Activated T-helper 1 cell treated with Interleukin-2 at 50 U/mL for 16 hours (primary cell): ENCODE data around the gene SLC9A2.

Experiments used
- DNase-seq: peaks from one replicate; pipeline ENCODE4 v3.0.0-alpha.2; 2020; ENCODE audit warnings: low read depth

SLC9A2 gene

DNA sequence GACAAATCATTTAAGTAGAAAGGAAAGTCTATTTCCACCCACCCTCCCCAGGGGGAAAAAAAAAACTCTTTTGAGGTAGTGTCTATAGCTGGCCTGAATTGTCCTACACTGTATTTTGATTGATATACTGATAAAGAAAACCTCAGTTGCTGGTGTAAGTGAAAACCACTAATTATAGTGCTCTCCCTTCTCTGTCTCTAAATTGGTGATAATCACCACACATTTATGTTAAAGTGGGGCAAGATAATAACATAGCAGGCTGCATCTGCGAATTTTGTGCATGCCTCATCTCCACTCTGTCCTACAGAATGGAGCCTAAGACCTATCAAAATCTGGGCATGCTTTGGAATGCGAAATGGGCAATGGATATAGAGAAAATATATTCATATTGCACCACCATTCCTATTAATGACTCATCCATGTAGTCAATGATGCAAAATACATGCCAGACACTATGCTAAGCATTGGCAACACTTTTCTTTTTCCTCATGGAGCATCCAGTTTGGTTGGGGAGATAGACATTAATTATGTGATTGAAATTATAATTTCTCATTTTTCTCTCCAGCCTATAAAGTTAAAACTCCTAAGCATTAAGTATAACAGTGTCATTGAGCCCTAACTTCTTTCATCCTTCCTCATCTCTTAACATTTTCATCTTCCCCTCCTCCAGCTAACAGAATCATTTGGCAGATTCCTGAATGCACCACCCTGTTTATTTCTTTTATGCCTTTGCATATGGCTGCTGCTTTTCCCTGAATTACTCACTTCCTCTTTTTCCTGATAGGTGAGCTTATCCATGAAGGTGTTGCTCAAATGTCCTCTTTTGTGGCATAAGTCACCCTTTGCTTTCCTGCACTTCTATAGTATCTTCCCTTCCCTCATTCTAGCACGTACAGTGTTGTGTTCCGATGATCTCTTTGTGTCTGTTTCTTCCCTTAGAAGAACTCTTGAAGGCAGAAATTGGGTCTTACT, 58.2 kb downstream of the SLC9A2 start:
- DNase-seq: no peak

DNA sequence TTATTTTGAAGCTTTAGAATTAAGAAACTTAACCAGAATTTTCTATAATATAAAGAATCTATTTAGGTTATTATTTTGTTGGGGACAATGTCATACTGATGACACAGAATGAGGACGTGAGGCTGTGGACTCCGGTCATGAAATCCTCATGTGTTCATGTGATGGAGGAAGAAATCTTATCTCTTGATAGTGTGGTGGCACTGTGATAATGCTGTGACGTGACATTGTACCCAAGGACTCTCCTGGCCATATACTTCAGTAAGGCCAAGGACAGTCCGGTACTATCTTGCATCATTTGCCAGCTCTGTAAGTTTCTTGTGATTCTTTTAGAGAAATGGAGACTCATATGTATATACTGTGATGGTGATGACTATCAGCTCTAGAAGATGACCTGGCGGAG, 59.1 kb downstream of the SLC9A2 start:
- DNase-seq: no peak

GRCh38 chr2:102686479-102687439, 67.4 kb downstream of the SLC9A2 start:
- DNase-seq: no peak

DNA sequence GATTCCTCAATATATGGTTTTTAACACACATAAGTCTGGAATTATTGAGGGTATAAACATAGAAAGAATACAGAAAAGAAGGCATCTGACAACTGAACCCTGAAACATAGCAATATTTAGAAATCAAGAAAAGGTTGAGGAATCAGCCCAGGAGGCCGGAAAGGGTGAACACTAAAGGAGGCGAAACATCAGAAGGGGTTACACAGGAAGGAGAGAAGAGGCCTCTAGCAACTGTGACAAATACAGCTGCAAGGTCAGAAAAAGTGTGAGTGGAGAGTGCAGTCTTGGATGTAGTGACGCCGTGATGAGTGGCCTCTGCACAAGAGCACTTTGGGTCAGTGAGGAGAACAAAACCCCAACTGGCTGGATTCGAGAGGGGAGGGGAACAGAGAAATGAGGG, 70.7 kb downstream of the SLC9A2 start:
- no peak for DNase-seq

DNA sequence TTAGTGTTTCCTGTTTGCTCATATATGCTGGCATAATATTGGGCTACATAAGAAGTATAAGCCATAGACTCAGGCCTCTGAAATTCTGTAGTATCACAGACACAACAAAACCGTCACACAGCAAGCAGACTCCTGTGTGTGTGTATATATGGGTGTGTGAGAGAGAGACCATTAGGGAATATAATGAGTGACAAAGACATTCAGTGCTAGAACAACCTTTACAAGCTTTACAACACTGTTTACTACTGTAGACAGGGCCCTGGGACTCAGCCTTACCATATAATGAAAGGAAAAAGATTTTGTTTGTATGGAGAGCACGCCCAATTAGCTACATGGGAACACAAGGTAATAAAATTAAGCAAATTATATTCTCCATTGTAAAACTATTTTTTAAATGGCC, 77.1 kb downstream of the SLC9A2 start:
- DNase-seq: no peak

GRCh38 chr2:102698369-102699111, 79.2 kb downstream of the SLC9A2 start:
- no peak for DNase-seq

DNA sequence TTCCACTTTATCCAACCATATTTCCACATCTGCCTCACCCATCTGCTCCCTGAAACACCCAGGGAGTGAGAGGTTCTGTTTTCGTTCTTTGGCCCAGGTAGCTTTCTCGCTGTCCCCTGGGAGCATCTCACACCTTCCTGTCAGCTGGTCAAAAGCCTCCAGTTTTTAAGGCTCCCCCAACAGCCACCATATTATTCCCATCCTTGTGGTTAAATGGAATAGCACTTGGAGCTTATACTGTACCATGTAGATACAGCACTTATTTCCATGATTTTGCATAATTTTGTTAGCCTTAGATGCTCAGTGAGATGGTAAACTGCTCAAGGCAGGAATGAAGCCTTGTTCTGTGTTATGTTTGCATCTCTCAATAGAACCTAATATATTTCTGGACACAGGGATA, 84.0 kb downstream of the SLC9A2 start:
- DNase-seq: no peak

- no peak for DNase-seq
These were observed 84.4 kb downstream of the SLC9A2 start for GRCh38 chr2:102703748-102704147.

- DNase-seq: no peak
These were observed 85.2 kb downstream of the SLC9A2 start for GRCh38 chr2:102704531-102704930.

DNA sequence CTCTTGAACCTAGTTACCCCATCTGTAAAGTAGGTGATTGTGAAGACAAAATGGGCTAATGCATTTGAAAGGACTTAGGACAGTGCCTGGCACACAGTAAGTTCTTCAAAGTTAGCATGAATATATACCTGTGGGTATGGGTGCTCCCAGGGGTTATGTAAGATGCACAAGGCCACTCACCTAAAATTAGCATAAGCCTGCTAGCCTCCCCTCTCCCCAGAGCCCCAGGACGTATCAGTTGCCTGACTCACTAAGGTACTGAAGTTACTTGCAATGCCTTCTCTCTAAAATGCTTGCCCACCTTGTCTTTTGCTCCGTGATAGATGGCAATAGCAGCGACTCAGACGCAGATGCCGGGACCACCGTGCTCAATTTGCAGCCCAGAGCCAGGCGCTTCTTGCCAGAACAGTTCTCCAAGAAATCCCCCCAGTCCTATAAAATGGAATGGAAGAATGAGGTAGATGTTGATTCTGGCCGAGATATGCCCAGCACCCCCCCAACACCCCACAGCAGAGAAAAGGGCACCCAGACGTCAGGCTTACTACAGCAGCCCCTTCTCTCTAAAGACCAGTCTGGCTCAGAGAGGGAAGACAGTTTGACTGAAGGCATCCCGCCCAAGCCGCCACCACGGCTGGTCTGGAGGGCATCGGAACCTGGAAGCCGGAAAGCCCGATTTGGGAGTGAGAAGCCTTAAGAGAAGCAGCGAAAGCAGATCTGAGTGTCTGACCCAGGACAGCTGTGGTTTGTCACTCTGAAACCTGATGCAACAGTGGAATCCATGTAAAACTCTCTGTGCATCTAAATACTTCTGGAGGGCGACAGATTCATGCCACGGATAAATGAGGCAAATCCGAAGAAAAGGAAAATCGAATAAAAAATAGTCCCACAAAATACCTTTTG, 88.7 kb downstream of the SLC9A2 start:
- DNase-seq: no peak

GRCh38 chr2:102708847-102709559, 89.7 kb downstream of the SLC9A2 start:
- DNase-seq: no peak

DNA sequence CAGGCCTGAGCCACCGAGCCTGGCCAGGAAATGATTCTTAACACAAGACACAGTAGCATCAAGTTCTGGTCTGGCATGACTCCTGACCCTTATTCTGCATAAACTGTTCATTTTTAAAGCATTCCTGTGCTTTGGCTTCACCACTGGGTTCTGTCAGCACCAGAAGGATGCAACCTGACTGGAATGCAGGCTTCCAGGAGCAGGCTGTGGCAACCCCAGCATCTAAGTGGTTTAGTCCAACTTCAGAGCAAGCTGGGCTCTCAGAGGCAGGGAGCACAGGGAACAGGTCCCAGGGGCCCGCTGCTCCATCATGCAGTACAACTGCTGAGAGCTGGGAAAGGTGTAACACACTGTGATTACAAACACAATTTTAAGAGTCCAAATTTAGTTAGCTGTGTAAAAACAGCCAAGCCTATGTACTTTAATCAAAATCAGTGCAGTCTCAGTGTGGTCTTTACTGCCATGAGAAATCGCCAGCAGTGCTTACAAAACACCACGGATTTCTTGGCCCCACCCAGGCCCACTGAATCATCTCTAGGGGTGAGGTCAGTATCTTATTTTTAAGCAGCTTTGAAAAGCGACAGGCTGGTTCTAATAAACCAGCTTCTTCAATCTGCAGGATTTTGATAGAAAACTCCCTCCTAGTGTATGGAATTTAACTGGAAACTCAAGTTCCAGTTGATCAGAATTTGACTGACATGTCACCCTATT, 98.1 kb downstream of the SLC9A2 start:
- DNase-seq: no peak

DNA sequence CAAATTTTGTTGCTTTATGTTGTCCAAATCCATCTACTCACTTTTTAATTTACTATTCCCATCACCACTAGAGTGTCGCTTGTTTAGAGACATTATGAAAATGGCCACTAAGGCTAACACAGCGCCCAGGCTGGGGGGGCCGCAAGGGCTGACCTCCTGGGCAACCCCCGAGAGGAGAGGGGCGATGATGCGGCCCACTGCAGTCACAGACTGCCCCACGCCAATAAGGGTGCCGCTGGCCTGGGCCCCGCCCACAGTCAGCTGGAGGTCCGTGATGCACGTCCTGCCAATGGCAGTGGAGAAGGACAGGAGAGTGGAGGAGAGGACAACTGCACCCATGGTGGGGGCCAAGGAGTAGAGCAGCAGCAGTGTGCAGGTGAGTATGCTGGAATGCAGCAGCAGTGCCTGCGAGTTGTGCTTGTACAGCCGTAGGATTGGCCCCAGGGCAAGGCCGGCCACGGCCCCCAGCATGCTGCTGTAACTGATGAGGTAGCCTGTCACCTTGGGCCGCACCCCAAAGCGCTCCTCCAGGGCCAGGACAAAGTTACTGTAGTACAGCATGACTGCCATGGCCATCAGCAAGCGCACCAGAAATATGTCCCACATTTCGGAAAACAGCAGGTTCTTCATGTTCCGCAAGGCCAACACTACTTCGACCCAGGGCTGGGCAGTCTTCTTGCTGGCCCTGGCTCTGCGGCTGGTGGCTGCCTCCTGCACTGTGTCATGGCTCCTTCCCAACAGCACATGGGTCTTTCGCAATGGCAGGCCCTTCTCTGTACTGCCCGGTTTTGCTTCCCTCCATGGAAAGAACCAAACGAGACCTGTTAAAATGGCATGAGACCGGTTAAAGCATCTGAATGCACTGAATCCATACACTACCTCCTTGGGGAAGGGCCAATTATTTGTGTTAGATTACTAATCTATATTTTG, 99.3 kb downstream of the SLC9A2 start:
- no peak for DNase-seq

- DNase-seq: no peak
These were observed 104.7 kb downstream of the SLC9A2 start for GRCh38 chr2:102724016-102724490.

- DNase-seq: no peak
These were observed 105.2 kb downstream of the SLC9A2 start for GRCh38 chr2:102724553-102724952.

GRCh38 chr2:102726128-102727087, 107.1 kb downstream of the SLC9A2 start:
- DNase-seq: no peak
